GM18951 (cell line): ENCODE data around the gene SPATA31C2.
"Not testable (repeated sequence)": the region's sequence is repeated elsewhere in the genome, so short reads cannot be mapped to it uniquely, and the experiment has no call there.

Experiments used
- POLR2A ChIP-seq: IDR thresholded peaks from 4 replicates; pipeline ENCODE4 v1.6.1; 2011; ENCODE audit warnings: mild to moderate bottlenecking; ENCODE audit not compliant: insufficient read length, insufficient read depth; ENCODE audit errors: extremely low read depth
- in situ Hi-C: fragments of 300-500 bp; cut with MboI; formaldehyde crosslinking; loops from one replicate; pipeline ENCODE4 v1.12.0; 2022; ENCODE audit warnings: low sequenced_read_pairs, mixed read lengths, inconsistent platforms; ENCODE audit not compliant: unreplicated experiment

Gene SPATA31C2

DNA sequence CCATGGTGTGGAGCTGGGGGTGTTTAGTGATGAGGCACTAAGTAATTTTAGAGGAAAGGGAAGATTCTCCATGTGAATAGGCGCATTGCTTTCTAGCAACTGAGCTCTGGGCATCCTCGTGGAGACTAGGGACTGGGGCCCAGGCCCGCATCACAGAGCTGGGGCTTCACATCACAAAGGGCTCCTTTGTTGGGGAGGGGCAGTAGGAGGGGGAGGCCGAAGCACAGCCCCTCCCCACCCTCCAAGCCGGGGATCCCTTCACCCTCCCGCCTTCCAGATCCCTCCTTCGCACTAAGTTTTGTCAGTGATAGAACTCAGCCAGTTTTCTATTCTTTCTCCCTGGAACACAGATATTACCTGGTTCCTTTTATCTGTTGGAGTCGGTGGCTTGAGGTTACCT, at the start of gene SPATA31C2:
Gene SPATA31C2, minus strand, starts transcription at position 101 of the 400 bp plus-strand sequence. Its CDS starts 29 bp downstream, at position 72.
- in situ Hi-C loops = not testable (repeated sequence)

DNA sequence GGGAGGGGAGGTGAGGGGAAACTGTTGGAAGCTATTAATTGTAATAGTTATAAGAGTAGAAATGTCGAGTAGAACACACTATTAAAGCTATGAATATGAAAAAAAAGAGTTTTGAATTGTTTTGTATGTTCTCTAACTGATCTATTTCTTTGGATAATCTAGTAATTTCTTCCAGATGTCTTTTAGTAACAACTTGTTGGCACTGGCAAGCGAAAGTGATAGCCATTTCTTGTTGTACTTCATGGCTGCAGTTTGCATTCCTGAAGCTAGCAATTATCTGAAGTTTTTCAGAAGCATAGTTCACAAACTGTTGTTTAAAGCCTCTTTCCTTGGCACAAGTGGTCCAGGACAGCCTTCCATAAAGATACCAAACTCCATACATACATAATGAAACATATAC, 49.4 kb upstream of the SPATA31C2 start:
- no peak for TF ChIP-seq POLR2A
- in situ Hi-C loops = no loop called here

DNA sequence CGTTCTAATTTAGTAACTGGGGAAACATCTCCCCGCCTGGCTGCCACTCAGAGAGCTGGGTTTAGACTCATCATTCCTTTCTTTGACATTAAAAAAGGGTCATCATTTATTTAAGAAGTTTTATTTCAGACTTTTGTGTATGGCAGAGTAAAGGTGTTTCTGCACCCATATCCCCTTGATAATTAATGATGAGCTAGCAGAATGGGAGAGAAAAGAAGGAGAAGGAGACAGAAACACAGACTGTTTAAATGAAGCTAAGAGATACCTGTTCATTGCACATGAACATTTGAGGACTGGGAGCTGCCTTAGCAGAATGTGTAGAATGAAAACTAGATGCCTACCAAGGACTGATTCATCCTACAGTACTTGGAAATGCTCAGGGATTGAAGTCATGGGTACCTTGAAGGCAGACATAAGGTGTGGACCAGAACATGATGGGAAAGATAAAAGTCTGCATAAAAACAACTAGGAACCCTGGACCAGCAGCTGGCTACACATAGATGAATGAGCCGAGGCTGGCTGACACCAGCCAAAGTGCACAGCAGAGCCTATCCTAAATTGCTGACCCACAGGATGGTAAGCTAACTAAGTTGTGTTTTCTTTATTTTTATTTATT, 48.3 kb upstream of the SPATA31C2 start:
- in situ Hi-C loops = no loop called here
- TF ChIP-seq POLR2A = no peak

DNA sequence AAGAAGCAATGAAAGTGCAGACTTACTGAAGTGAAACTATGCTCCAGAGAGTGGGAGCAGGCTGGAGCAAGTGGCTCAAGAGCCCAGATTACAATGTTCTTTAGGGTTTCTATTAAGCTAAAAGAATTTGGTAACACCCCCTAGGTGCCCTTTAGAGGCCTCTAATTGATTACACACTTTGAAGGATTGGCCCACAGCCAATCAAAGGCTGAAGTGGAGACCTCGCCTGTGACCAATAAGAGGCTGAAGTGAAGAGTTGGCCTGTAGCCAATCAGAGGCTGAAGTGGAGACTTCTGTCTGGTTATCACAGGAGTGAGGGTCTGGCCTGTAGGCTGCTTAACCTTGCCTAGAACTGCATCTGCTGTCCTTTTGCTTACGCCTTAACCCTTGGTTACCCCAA, 46.7 kb upstream of the SPATA31C2 start:
- in situ Hi-C loops = no loop called here
- no peak for TF ChIP-seq POLR2A

DNA sequence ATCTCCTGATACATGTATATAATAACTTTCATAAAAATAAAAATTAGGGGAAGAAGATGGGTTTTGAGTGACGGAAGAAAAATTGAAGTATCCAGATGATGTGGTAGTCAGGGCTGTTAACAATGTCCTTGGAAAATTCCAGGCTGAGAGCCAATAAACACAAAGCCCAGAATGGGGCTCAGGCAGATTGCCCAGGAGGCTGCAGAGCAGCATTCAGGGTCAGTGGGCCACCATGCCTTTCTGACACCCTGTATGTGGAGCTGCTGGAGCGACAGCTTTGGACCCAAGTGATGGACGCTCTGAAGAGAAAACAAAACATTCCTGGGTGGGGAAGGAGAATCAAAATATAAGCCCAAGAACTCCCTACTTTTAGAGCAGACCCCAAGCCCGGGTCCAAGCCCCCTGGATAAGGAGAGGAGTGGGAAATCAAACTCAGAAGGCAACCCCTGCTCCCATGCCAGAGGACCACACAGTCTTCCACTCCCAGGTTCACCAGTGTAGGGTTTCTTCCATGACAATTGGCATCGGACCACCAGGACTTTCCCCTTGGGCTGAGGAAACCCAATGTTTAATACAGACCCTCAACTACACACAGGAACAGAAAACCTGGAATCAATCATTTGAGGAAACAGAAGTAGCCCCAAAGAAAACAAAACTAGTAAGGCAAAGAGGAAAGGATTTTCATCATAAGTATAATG, 45.7 kb upstream of the SPATA31C2 start:
- in situ Hi-C loops = no loop called here
- no peak for TF ChIP-seq POLR2A

DNA sequence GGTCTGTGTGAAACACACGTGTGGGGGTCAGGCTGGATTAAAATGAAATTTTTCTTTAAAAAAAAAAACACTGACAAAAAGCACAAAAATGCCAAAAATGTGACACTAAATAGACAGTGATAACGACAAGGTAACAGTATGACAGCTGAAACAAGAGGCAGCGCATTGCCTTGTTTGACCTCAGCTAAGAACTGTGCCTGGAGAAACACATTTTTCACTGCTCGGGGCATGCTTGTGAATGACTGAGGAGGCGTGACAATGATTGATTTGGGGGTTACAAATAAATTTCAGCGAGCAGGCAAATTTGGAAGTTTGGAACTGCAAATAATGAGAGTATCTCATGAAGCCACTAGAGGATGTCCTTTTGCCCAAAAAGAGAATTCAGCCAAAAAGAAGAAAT, 44.2 kb upstream of the SPATA31C2 start:
- in situ Hi-C loops = no loop called here
- TF ChIP-seq POLR2A = no peak

DNA sequence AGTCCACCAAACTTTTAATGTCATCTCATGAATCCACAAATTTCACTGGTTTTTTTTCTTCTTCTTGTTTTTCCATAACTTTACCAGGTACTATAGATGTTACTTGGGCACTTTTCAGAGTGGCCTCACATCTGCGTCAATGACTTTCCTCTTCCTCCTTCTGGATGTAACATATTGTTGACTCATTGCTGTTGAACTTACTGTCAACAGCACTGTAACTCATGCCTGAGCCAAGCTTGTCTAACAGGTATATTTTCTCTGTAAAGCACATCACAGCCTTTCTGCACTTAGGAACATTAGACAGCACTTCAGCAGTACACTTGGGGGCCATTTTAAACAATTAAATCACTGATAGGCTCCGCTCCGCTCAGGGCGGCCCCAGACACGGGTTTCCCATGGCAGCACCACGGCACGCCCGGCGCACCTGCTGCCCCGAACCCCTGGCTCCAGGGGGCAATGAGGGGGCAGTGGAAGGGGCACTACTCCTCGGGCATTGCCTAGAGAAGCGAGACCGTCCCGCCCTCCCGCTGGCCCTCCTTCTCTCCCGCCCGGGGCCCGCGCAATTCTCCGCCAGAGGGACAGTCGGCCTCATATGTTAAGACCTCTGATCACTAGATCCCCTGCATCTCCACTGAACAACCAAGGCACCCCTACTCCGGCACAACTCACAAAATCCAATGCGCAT, 41.9 kb upstream of the SPATA31C2 start:
- in situ Hi-C loops = no loop called here
- no peak for TF ChIP-seq POLR2A

DNA sequence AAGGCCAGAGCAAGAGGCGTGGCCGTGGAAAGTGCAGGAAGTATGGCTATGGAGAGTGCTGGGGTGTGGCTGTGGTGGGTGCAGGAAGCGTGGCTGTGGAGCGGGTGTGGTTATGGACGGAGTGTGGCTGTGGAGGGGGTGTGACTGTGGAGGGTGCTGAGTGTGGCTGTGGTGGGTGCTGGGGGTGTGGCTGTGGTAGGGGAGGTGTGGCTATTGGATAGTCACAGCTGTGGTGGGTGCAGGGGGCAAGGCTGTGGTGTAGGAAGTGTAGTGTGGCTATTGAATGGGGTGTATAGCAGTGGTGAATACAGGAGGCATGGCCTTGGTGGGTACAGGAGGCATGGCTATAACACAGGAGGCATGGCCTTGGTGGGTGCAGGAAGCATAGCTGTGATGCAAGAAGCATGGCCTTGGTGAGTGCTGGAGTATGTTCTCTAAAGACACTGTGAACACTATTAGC, 40.8 kb upstream of the SPATA31C2 start:
- in situ Hi-C loops = no loop called here
- no peak for TF ChIP-seq POLR2A

DNA sequence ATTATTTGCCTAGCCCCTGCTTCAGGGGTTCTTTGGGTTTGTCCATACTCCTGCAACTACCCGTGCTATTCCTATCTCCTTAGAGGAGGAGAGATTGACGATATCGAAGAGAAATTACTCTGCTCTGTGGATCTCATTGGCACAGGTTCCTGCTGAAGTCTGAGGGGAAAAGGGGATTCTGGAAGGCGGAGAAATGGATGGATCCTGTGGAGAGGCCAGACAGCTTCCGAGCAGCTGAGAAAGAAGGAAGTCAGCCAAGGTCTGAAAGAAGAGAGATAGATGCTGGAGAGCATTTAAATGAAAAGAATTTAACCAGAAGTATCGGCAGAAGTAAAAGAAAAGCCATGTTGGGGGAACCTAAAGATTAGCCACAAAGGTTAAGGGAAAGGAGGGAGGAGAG, 40.4 kb upstream of the SPATA31C2 start:
- in situ Hi-C loops = no loop called here
- TF ChIP-seq POLR2A = no peak

DNA sequence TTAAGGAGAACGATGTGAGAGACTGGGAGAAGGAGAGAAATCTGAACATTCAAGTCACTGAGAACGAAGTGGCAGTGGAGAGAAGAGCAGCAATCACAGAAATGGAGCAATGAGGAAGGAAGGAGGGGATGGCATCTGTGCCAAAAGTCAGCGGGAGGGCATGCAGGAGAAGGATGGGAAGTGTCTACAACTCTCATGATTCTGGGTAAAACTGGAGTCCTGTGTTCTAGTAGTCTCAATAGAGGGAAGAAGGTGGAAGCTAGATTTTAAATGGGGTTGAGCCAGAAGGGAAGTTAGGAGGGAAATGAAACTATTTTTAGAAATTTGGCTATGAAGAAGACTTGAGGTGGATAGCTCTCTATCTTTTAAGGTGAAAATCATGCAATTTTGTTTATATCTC, 39.1 kb upstream of the SPATA31C2 start:
- TF ChIP-seq POLR2A = no peak
- in situ Hi-C loops = no loop called here

DNA sequence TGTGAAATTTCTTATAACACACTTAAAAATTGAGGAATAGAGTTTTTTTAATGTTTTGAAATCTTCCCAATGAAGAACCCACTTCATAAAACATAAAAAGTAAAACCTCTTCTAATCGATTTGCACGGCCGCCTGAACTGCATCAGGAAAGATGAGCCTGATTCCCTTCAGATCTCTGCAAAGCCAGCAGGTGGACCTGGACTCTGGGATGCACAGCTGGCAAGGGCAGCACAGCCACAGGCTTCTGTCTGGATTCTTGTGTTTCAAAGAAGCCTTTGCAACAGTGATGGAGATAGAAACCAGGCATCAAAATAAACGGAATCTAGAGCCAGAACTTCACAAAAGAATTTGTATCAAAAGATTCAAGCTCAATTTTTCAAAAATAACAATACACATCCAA, 36.0 kb upstream of the SPATA31C2 start:
- in situ Hi-C loops = no loop called here

DNA sequence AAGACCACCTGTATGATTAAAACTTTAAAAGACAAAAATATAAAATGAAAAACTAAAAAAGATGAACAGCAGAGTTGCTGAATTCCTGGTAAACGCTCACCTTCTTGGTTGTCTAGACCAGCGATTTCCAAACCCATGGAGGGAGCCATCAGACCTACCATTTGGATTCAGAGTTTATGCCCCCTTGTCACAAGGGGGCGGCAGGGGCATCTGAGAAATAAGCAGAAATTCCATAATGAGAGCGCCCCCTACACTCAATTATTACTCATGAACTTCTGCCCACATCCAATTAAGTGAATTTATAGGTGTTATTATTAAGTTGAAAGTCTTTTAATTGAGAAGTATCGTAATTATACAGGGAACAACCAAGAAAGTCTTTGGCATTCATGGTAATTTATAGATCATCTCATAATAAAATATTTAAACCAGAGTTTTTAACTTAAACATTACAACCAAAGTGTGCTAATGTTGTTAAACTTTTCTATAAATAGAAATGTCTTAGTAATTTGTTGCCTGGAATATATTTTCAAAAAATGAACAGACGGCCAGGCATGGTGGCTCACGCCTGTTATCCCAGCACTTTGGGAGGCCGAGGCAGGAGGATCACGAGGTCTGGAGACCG, 35.2 kb upstream of the SPATA31C2 start:
- in situ Hi-C loops = no loop called here
- no peak for TF ChIP-seq POLR2A

More for the DNA sequence above, 36.0 kb upstream of the SPATA31C2 start:
- no peak for TF ChIP-seq POLR2A

DNA sequence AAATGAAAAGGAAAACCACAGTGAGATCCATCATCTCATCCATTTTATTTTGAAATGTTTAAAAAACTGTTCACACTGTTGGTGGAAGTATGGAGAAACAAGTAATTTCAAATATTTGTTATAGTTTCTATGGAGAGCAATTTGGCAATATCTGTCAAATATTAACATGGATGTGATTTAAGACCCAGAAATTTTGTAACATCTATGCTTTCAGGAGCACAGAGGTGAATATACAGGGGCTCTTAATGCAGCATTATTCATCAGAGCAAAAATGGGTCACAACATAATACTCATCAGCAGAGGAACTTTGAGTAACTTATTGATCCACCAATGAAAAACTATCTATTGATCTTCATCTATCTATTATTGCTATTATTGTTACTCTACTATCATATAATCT, 31.4 kb upstream of the SPATA31C2 start:
- in situ Hi-C loops = no loop called here
- no peak for TF ChIP-seq POLR2A
